Left lung (tissue), 10 donors: ENCODE results near the gene FOXK2. TPM values are rescaled to one million over a fixed set of nuclear protein-coding genes. Genes with fewer than 3 reads are reported as not detected.
"Not testable (repeated sequence)": the region's sequence is repeated elsewhere in the genome, so short reads cannot be mapped to it uniquely, and the experiment has no call there.

Experiments
- ATAC-seq: fragments of 200-7000 bp; cut with Tn5 transposase; one replicate; pipeline ENCODE4 v1.9.1; 2020; ENCODE audit warnings: moderate library complexity
- DNase-seq, 4 donors: peaks; one replicate each; pipeline ENCODE4 v3.0.0-alpha.2; 2013 to 2020
- H3K27ac ChIP-seq, 2 donors: fragments of 200-600 bp; sonication (generic) in 1 of 2; one replicate each; pipeline versions ENCODE4 v1.5.0 to v1.8.0; 2020 to 2021
- H3K27me3 ChIP-seq, 2 donors: fragments of 200-600 bp; sonication (generic) in 1 of 2; one replicate each; pipeline versions ENCODE4 v1.5.0 to v1.8.0; 2020 to 2021
- H3K36me3 ChIP-seq, 2 donors: fragments of 200-600 bp; sonication (generic) in 1 of 2; one replicate each; pipeline versions ENCODE4 v1.5.0 to v1.8.0; 2020 to 2021
- H3K4me1 ChIP-seq, 2 donors: fragments of 200-600 bp; one replicate each; pipeline ENCODE4 v1.8.0; 2021
- H3K4me3 ChIP-seq, 2 donors: fragments of 200-600 bp; sonication (generic) in 1 of 2; one replicate each; pipeline versions ENCODE4 v1.5.0 to v1.8.0; 2020 to 2021; ENCODE audit warnings: mild to moderate bottlenecking in 1 of 2
- H3K9me3 ChIP-seq, 2 donors: fragments of 200-600 bp; sonication (generic) in 1 of 2; one replicate each; pipeline versions ENCODE4 v1.5.0 to v1.8.0; 2020 to 2021
- intact Hi-C, 2 donors: fragments of 100-400 bp; cut with DNase I; formaldehyde crosslinking; loops; one replicate each; pipeline versions ENCODE4 v1.11.2 to v1.14.2; 2022
- polyA plus RNA-seq, 6 donors: library from polyadenylated mRNA; unstranded; fragments of 120-200 nt; gene quantifications; one replicate each; pipeline ENCODE4 v1.2.1, GENCODE V29; 2013; ENCODE audit not compliant: insufficient read length in 6 of 6
- total RNA-seq, 2 donors: library from RNA; stranded (reverse); fragmentation: NEBNext Ultra II Directional; extraction: Animal tissue kit (Norgen Biotek cat#: 25700); gene quantifications; one replicate each; pipeline ENCODE4 v1.2.1, GENCODE V29; 2021
- TF ChIP-seq, protein P1 (sequence below), 2 donors: fragments of 200-600 bp; sonication (generic) in 1 of 2; IDR thresholded peaks; one replicate each; pipeline versions ENCODE4 v1.5.0 to v1.8.0; 2021; ENCODE audit warnings: antibody characterized with exemption in 2 of 2
- donor health status: DM: no; HTN: yes; CAD: no.
- donor health status: DM: no; HTN: no; CAD: no.

Gene FOXK2
- total and polyA plus RNA-seq, 8 donors, result 31.2 to 57.0 (median 38.1) TPM

DNA sequence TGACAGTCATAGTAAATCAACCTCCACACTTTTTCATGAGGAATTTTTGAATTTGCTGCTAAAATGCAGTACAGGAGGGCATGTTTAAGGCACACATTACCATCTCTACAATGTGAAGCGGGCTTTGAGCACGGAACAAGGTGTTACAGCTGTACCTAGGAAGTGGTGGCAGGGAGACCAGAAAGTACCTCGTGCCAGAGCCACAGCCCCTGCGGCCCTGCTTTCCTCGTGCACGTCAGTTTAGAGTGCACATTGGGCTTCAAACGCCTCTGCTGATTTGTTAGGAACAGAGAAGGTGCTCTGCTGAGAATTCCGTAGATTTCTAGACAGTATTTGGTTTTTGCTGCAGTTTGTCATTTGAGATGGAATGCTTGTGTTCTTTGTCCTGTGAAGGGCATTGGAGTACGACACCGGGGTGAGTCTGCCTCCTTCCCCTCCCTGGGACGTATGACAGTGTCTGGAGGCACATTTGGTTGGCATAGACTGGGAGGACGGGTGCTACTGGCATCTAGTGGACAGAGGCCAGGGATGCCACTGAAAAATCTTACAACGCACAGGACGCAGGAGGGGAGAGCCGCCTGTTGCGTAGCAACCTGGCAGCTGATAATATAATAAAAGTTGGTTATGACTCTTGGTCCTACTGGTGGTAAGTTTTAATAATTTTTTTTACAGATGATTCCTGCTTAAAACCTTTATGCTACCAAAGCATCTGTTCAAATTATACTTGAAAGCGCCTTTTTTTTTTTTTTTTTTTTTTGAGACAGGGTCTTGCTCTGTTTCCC is 9.1 kb downstream of the FOXK2 start:
- no peaks in the 10 kb centered on the region for H3K36me3 ChIP-seq
- H3K27ac ChIP-seq, result peak overlapping the region; percentile 57 to 65
- H3K27me3 ChIP-seq, result no peaks in the 10 kb centered on the region
- ATAC-seq, result peak; percentile 87
- H3K4me3 ChIP-seq, result no peak overlapping the region
- DNase-seq, result peak in 1 of 4 donors; percentile 48
- intact Hi-C loops, result no loop called here
- TF ChIP-seq, protein P1, sequence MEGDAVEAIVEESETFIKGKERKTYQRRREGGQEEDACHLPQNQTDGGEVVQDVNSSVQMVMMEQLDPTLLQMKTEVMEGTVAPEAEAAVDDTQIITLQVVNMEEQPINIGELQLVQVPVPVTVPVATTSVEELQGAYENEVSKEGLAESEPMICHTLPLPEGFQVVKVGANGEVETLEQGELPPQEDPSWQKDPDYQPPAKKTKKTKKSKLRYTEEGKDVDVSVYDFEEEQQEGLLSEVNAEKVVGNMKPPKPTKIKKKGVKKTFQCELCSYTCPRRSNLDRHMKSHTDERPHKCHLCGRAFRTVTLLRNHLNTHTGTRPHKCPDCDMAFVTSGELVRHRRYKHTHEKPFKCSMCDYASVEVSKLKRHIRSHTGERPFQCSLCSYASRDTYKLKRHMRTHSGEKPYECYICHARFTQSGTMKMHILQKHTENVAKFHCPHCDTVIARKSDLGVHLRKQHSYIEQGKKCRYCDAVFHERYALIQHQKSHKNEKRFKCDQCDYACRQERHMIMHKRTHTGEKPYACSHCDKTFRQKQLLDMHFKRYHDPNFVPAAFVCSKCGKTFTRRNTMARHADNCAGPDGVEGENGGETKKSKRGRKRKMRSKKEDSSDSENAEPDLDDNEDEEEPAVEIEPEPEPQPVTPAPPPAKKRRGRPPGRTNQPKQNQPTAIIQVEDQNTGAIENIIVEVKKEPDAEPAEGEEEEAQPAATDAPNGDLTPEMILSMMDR (IDR thresholded peaks at IDR 0.05), result no peak
- H3K4me1 ChIP-seq, result peaks cover 38 to 96% of the 10 kb centered on the region in 2 donors
- H3K9me3 ChIP-seq, result no peaks in the 10 kb centered on the region

GRCh38 chr17:82529914-82530300 is 10.4 kb downstream of the FOXK2 start:
- no peaks in the 10 kb centered on the region for H3K9me3 ChIP-seq
- DNase-seq, result peak in 1 of 4 donors; percentile 15
- no peak overlapping the region for H3K4me3 ChIP-seq
- no peaks in the 10 kb centered on the region for H3K36me3 ChIP-seq
- ATAC-seq, result no peak
- TF ChIP-seq, protein P1 (IDR thresholded peaks at IDR 0.05), result no peak
- intact Hi-C loops, result no loop called here
- H3K27ac ChIP-seq, result no peak overlapping the region
- peaks cover 34 to 94% of the 10 kb centered on the region in 2 donors for H3K4me1 ChIP-seq
- no peaks in the 10 kb centered on the region for H3K27me3 ChIP-seq

GRCh38 chr17:82531431-82531881 is 11.9 kb downstream of the FOXK2 start:
- H3K36me3 ChIP-seq, result no peaks in the 10 kb centered on the region
- TF ChIP-seq, protein P1 (IDR thresholded peaks at IDR 0.05), result no peak
- H3K27me3 ChIP-seq, result no peaks in the 10 kb centered on the region
- H3K9me3 ChIP-seq, result no peaks in the 10 kb centered on the region
- intact Hi-C loops, result no loop called here
- no peak for DNase-seq
- peak; percentile 21 for ATAC-seq
- H3K4me1 ChIP-seq, result peaks cover 35 to 96% of the 10 kb centered on the region in 2 donors
- no peak overlapping the region for H3K4me3 ChIP-seq
- H3K27ac ChIP-seq, result peak overlapping the region in 1 of 2 donors; percentile 11

GRCh38 chr17:82534401-82534812 is 14.9 kb downstream of the FOXK2 start:
- peak in 1 of 4 donors; percentile 26 for DNase-seq
- Histone ChIP-seq H3K4me1 (peaks cover 34 to 96% of the 10 kb centered on the region in 2 donors), H3K4me3 (no peak overlapping the region), H3K27me3 (no peaks in the 10 kb centered on the region), H3K36me3 (no peaks in the 10 kb centered on the region), H3K9me3 (no peaks in the 10 kb centered on the region), H3K27ac (peak overlapping the region; percentile 76 to 95)
- TF ChIP-seq, protein P1 (IDR thresholded peaks at IDR 0.05), result no peak
- ATAC-seq, result no peak
- intact Hi-C loops, result no loop called here

DNA sequence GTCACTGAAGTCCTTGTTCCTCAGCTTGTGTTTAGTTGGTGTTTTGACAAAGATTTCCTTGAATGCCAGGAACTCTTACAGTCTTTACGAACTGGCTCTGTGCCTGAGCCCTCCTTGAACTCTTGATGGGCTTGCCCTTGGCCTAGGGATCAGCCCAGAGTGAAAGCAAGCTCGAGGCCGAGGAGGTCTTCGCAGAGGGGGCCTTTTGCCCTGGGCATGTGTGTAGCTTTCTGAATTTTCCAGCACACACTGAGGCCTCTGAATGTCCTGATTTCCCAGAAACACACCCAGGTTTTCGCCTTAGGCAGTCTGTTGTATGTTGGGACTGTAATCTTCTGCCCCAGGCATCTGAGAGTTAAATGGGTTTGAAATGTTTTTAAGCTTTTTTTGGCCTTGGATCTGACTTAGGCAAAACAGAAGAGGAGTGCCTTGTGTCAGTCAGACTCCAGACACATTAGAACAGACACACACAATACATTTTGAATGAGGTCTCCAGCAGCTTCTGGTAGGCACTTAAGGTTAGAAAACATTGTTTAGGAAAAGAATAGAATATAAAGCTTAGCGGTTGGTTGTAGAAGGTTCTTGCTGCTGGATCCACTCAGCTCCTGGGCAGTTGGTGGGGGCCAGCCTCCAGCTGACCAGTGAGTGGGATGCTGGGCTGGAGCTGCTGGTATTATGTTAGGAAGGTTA is 17.1 kb downstream of the FOXK2 start:
- Histone ChIP-seq H3K9me3 (no peaks in the 10 kb centered on the region), H3K27ac (peak overlapping the region; percentile 76 to 95), H3K4me3 (no peak overlapping the region), H3K27me3 (no peaks in the 10 kb centered on the region), H3K4me1 (peaks cover 23 to 87% of the 10 kb centered on the region in 2 donors), H3K36me3 (no peaks in the 10 kb centered on the region)
- ATAC-seq (peak; percentile 79), DNase-seq (peak in 3 of 4 donors; percentile 15 to 52 (median 38))
- intact Hi-C loops, result no loop called here
- TF ChIP-seq, protein P1 (IDR thresholded peaks at IDR 0.05), result no peak

DNA sequence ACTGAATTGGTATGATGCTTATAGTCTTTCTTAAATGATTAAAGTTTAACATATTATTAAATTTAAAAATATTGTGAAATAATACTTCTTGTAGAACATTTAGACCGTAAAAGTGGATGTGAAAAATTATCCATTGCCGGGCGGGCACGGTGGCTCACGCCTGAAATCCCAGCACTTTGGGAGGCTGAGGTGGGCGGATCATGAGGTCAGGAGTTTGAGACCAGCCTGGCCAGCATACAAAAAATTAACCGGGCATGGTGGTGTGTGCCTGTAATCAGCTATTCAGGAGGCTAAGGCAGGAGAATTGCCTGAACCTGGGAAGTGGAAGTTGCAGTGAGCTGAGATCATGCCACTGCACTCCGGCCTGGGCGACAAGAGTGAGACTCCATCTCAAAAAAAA is 17.7 kb downstream of the FOXK2 start:
- intact Hi-C loops, H3K4me3 ChIP-seq, H3K9me3 ChIP-seq, H3K36me3 ChIP-seq, H3K27me3 ChIP-seq: not testable (repeated sequence)
- DNase-seq (peak in 1 of 4 donors; percentile 2), ATAC-seq (peak; percentile 8)
- peak overlapping the region; percentile 76 to 95 for H3K27ac ChIP-seq
- H3K4me1 ChIP-seq, result peaks cover 23 to 81% of the 10 kb centered on the region in 2 donors

DNA sequence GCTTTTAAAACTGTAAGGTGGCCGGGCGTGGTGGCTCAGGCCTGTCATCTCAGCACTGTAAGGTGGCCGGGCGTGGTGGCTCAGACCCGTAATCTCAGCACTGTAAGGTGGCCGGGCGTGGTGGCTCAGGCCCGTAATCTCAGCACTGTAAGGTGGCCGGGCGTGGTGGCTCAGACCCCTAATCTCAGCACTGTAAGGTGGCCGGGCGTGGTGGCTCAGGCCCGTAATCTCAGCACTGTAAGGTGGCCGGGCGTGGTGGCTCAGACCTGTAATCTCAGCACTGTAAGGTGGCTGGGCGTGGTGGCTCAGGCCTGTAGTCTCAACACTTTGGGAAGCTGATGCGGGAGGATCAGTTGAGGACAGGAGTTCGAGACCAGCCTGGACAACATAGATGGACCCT is 19.5 kb downstream of the FOXK2 start:
- H3K9me3 ChIP-seq, H3K36me3 ChIP-seq, H3K27me3 ChIP-seq, ATAC-seq, intact Hi-C loops, H3K4me3 ChIP-seq: not testable (repeated sequence)
- Histone ChIP-seq H3K27ac (peak overlapping the region in 1 of 2 donors; percentile 18), H3K4me1 (peaks cover 23 to 75% of the 10 kb centered on the region in 2 donors)
- DNase-seq, result peak in 1 of 4 donors; percentile 27
